Smooth muscle cell (in vitro differentiated cells): ENCODE results near the gene PRRX2. TPM values are rescaled to one million over a fixed set of nuclear protein-coding genes. Genes with fewer than 3 reads are reported as not detected.
"Not testable (repeated sequence)": the region's sequence is repeated elsewhere in the genome, so short reads cannot be mapped to it uniquely, and the experiment has no call there.

Source experiments
- DNase-seq: peaks from one replicate; lab custom pipeline; 2025; ENCODE audit not compliant: unreplicated experiment; lab: John Stamatoyannopoulos, UW
- H2AFZ ChIP-seq: fragments of 200-600 bp; sonication (generic); 2 replicates; pipeline ENCODE4 v1.6.0; 2016; ENCODE audit warnings: antibody characterized with exemption, low read depth, mild to moderate bottlenecking
- H3F3A ChIP-seq: fragments of 200-600 bp; sonication (generic); 2 replicates; pipeline ENCODE4 v1.6.0; 2017; ENCODE audit warnings: antibody characterized with exemption, low read depth
- H3K27ac ChIP-seq: fragments of 200-600 bp; sonication (generic); 2 replicates; pipeline ENCODE4 v1.5.1; 2016; ENCODE audit warnings: low read depth, mild to moderate bottlenecking
- H3K27me3 ChIP-seq: fragments of 200-600 bp; sonication (generic); 2 replicates; pipeline ENCODE4 v1.6.1; 2016; ENCODE audit warnings: low read depth, mild to moderate bottlenecking
- H3K36me3 ChIP-seq: fragments of 200-600 bp; sonication (generic); 2 replicates; pipeline ENCODE4 v1.5.1; 2016; ENCODE audit warnings: low read depth
- H3K4me1 ChIP-seq: fragments of 200-600 bp; sonication (generic); 2 replicates; pipeline ENCODE4 v1.5.1; 2016; ENCODE audit warnings: low read depth
- H3K4me2 ChIP-seq: fragments of 200-600 bp; sonication (generic); 2 replicates; pipeline ENCODE4 v1.6.0; 2016; ENCODE audit warnings: mild to moderate bottlenecking
- H3K4me3 ChIP-seq: fragments of 200-600 bp; sonication (generic); 2 replicates; pipeline ENCODE4 v1.5.1; 2016; ENCODE audit warnings: mild to moderate bottlenecking
- H3K79me2 ChIP-seq: fragments of 200-600 bp; sonication (generic); 2 replicates; pipeline ENCODE4 v1.6.0; 2016; ENCODE audit warnings: low read depth, mild to moderate bottlenecking
- H3K9ac ChIP-seq: fragments of 200-600 bp; sonication (generic); 2 replicates; pipeline ENCODE4 v1.6.0; 2016; ENCODE audit warnings: low read depth
- H3K9me3 ChIP-seq: fragments of 200-600 bp; sonication (generic); replicated peaks from 2 replicates; pipeline ENCODE4 v1.5.1; 2016; ENCODE audit warnings: low read depth
- H4K20me1 ChIP-seq: fragments of 200-600 bp; sonication (generic); 2 replicates; pipeline ENCODE4 v1.6.0; 2016; ENCODE audit warnings: low read depth
- CTCF ChIP-seq: fragments of 200-600 bp; sonication (generic); IDR thresholded peaks from 2 replicates; pipeline ENCODE4 v1.5.1; 2017; ENCODE audit warnings: borderline replicate concordance, mild to moderate bottlenecking, antibody characterized with exemption; ENCODE audit not compliant: insufficient read depth, poor library complexity, severe bottlenecking
- WGBS: methylation state at CpG from one replicate; pipeline ENCODE4 v1.1.7; 2016; ENCODE audit warnings: low lambda C conversion rate; 5-methylcytosine and 5-hydroxymethylcytosine counted together
- polyA plus RNA-seq: library from polyadenylated mRNA; unstranded; fragments of >200 nt; fragmentation: Nextera tagmentation; extraction: Ambion mirVana; gene quantifications from 2 replicates; pipeline ENCODE4 v1.2.1, GENCODE V29; 2016
- total RNA-seq: library from RNA; depleted of rRNA; stranded (reverse); fragments of >200 nt; gene quantifications from 2 replicates; pipeline ENCODE4 v1.2.3, GENCODE V29; 2014

Gene PRRX2
- total and polyA plus RNA-seq, 2 experiments from 2014 or later, result 87.7 to 234 TPM

GRCh38 chr9:129748249-129748648 is 82.8 kb downstream of the PRRX2 start:
- H3K27ac ChIP-seq, result peak overlapping the region; percentile 91
- H3K9ac ChIP-seq, result no peak overlapping the region
- WGBS, result 73% methylated on average over 5 of the region's 5 CpGs
- no peak for TF ChIP-seq CTCF
- H3K9me3 ChIP-seq, result no peaks in the 10 kb centered on the region
- no peak overlapping the region for H3K4me2 ChIP-seq
- no peaks in the 10 kb centered on the region for H3K27me3 ChIP-seq
- peaks cover 19% of the 10 kb centered on the region for H3F3A ChIP-seq
- H4K20me1 ChIP-seq, result no peaks in the 10 kb centered on the region
- no peaks in the 10 kb centered on the region for H3K36me3 ChIP-seq
- peaks cover 5% of the 10 kb centered on the region for H3K79me2 ChIP-seq
- DNase-seq, result no peak
- no peak overlapping the region for H2AFZ ChIP-seq
- no peak overlapping the region for H3K4me3 ChIP-seq
- peaks cover 16% of the 10 kb centered on the region for H3K4me1 ChIP-seq

GRCh38 chr9:129749052-129749451 is 83.6 kb downstream of the PRRX2 start:
- H4K20me1 ChIP-seq, H3K9me3 ChIP-seq, H2AFZ ChIP-seq, H3K4me3 ChIP-seq, H3K79me2 ChIP-seq, DNase-seq, H3K36me3 ChIP-seq, H3K27me3 ChIP-seq, H3K4me2 ChIP-seq: not testable (repeated sequence)
- WGBS, result 86% methylated on average over 4 of the region's 4 CpGs
- H3F3A ChIP-seq, result peaks cover 19% of the 10 kb centered on the region
- H3K4me1 ChIP-seq, result peaks cover 14% of the 10 kb centered on the region
- H3K9ac ChIP-seq, result peak overlapping the region; percentile 70
- peak overlapping the region; percentile 91 for H3K27ac ChIP-seq

GRCh38 chr9:129749575-129749974 is 84.1 kb downstream of the PRRX2 start:
- Histone ChIP-seq H3K27me3 (no peaks in the 10 kb centered on the region), H3K4me2 (peak overlapping the region; percentile 14), H3K27ac (peak overlapping the region; percentile 91), H3F3A (peaks cover 19% of the 10 kb centered on the region), H3K9ac (peak overlapping the region; percentile 70), H3K4me1 (peaks cover 14% of the 10 kb centered on the region), H3K4me3 (no peak overlapping the region), H3K9me3 (no peaks in the 10 kb centered on the region), H3K36me3 (no peaks in the 10 kb centered on the region), H4K20me1 (no peaks in the 10 kb centered on the region), H3K79me2 (peaks cover 5% of the 10 kb centered on the region), H2AFZ (no peak overlapping the region)
- TF ChIP-seq CTCF, result no peak
- no peak for DNase-seq
- WGBS, result 74% methylated on average over 6 of the region's 6 CpGs

- H3K9me3 ChIP-seq, result no peaks in the 10 kb centered on the region
- no peak overlapping the region for H3K4me3 ChIP-seq
- H3K36me3 ChIP-seq, result no peaks in the 10 kb centered on the region
- DNase-seq, result no peak
- H3K4me1 ChIP-seq, result peaks cover 14% of the 10 kb centered on the region
- H2AFZ ChIP-seq, result no peak overlapping the region
- peak overlapping the region; percentile 70 for H3K9ac ChIP-seq
- peaks cover 5% of the 10 kb centered on the region for H3K79me2 ChIP-seq
- WGBS, result 39% methylated on average over 9 of the region's 9 CpGs
- H3F3A ChIP-seq, result peaks cover 19% of the 10 kb centered on the region
- no peaks in the 10 kb centered on the region for H4K20me1 ChIP-seq
- H3K27ac ChIP-seq, result peak overlapping the region; percentile 91
- H3K4me2 ChIP-seq, result peak overlapping the region; percentile 61
- TF ChIP-seq CTCF, result no peak
- no peaks in the 10 kb centered on the region for H3K27me3 ChIP-seq
Measured at GRCh38 chr9:129750013-129750638, 84.7 kb downstream of the PRRX2 start.
